ENCODE measurements around the gene BIRC7. TPM values are rescaled to one million over a fixed set of nuclear protein-coding genes. Genes with fewer than 3 reads are reported as not detected.
A peak's percentile ranks its signal among the peaks of the same experiment; 100 is the strongest.

BIRC7 gene
- total RNA-seq, 1 donor from 2014 or later, result 10.6 TPM

- peak overlapping the region; percentile 0 for H3K4me3 ChIP-seq (ENCODE audit: low read depth, low read length)
- TF ChIP-seq CTCF (conservative IDR thresholded peaks at IDR 0.05; ENCODE audit: low read depth, low read length), result no peak
- no peak for DNase-seq (ENCODE audit: low read depth)
Measured at GRCh38 chr20:63253438-63254231, 17.9 kb downstream of the BIRC7 start.

GRCh38 chr20:63254232-63254605 is 18.5 kb downstream of the BIRC7 start, which contains the start of gene NKAIN4:
Gene NKAIN4 (minus strand): TSS chr20:63254463. CDS start chr20:63254450, 13 bp downstream.
- H3K4me3 ChIP-seq (ENCODE audit: low read depth, low read length), result peak within 1 kb of the TSS; percentile 0
- DNase-seq (ENCODE audit: low read depth), result no peak
- TF ChIP-seq CTCF (conservative IDR thresholded peaks at IDR 0.05; ENCODE audit: low read depth, low read length), result no peak

- TF ChIP-seq CTCF (conservative IDR thresholded peaks at IDR 0.05; ENCODE audit: low read depth, low read length), result no peak
- H3K4me3 ChIP-seq (ENCODE audit: low read depth, low read length), result no peak overlapping the region
- DNase-seq (ENCODE audit: low read depth), result no peak
Measured at GRCh38 chr20:63254606-63255384, 19.1 kb downstream of the BIRC7 start.

GRCh38 chr20:63255931-63256704 is 20.4 kb downstream of the BIRC7 start:
- no peak for TF ChIP-seq CTCF (conservative IDR thresholded peaks at IDR 0.05; ENCODE audit: low read depth, low read length)
- no peak overlapping the region for H3K4me3 ChIP-seq (ENCODE audit: low read depth, low read length)
- DNase-seq (ENCODE audit: low read depth), result no peak

GRCh38 chr20:63256954-63257353 is 21.2 kb downstream of the BIRC7 start:
- H3K4me3 ChIP-seq (ENCODE audit: low read depth, low read length), result no peak overlapping the region
- DNase-seq (ENCODE audit: low read depth), result no peak
- no peak for TF ChIP-seq CTCF (conservative IDR thresholded peaks at IDR 0.05; ENCODE audit: low read depth, low read length)

- no peak overlapping the region for H3K4me3 ChIP-seq (ENCODE audit: low read depth, low read length)
- no peak for TF ChIP-seq CTCF (conservative IDR thresholded peaks at IDR 0.05; ENCODE audit: low read depth, low read length)
- DNase-seq (ENCODE audit: low read depth), result no peak
Measured at GRCh38 chr20:63257629-63258028, 21.9 kb downstream of the BIRC7 start.
